HEK293 (cell line): ENCODE measurements around the gene NCOA3.

Source experiments
- ELK4 ChIP-seq: IDR thresholded peaks from 2 replicates; pipeline ENCODE4 v1.6.1; 2011; ENCODE audit warnings: mild to moderate bottlenecking, low read depth, low read length, borderline replicate concordance
- INSM2 ChIP-seq: fragments of 450-650 bp; formaldehyde crosslinking; IDR thresholded peaks from 2 replicates; pipeline ENCODE4 v1.5.1; 2016; ENCODE audit warnings: missing biosample characterization, missing genetic modification characterization
- KLF16 ChIP-seq: fragments of 450-650 bp; formaldehyde crosslinking; IDR thresholded peaks from 2 replicates; pipeline ENCODE4 v1.5.1; 2017; ENCODE audit warnings: missing biosample characterization, missing genetic modification characterization
- PRDM1 ChIP-seq: fragments of 450-650 bp; formaldehyde crosslinking; IDR thresholded peaks from 2 replicates; pipeline ENCODE4; 2016; ENCODE audit warnings: missing biosample characterization, missing genetic modification characterization
- PRDM10 ChIP-seq: fragments of 450-650 bp; formaldehyde crosslinking; IDR thresholded peaks from 2 replicates; pipeline ENCODE4 v1.5.1; 2016; ENCODE audit warnings: missing biosample characterization, missing genetic modification characterization
- SETDB1 ChIP-seq: IDR thresholded peaks from one replicate; pipeline ENCODE4 v1.6.1; 2017; ENCODE audit warnings: mild to moderate bottlenecking, low read length, moderate library complexity, mixed read lengths; ENCODE audit not compliant: insufficient read length
- ZBTB21 ChIP-seq: fragments of 450-650 bp; formaldehyde crosslinking; IDR thresholded peaks from 2 replicates; pipeline ENCODE4 v1.5.1; 2017; ENCODE audit warnings: missing biosample characterization, missing genetic modification characterization
- ZBTB44 ChIP-seq: fragments of 450-650 bp; IDR thresholded peaks from 2 replicates; pipeline ENCODE4 v1.5.1; 2018; ENCODE audit warnings: missing biosample characterization, mild to moderate bottlenecking, missing genetic modification characterization
- ZNF114 ChIP-seq: fragments of 450-650 bp; formaldehyde crosslinking; IDR thresholded peaks from 2 replicates; pipeline ENCODE4 v1.5.0; 2017; ENCODE audit warnings: missing biosample characterization, missing genetic modification characterization
- ZNF555 ChIP-seq: fragments of 450-650 bp; formaldehyde crosslinking; conservative IDR thresholded peaks from 2 replicates; pipeline ENCODE4 v1.5.1; 2017; ENCODE audit warnings: missing biosample characterization, mild to moderate bottlenecking, missing genetic modification characterization, inconsistent platforms
- ZNF623 ChIP-seq: fragments of 450-650 bp; formaldehyde crosslinking; IDR thresholded peaks from 2 replicates; pipeline ENCODE4 v1.5.1; 2016; ENCODE audit warnings: missing biosample characterization, missing genetic modification characterization
- TF ChIP-seq, protein P1 (sequence below): fragments of 450-650 bp; formaldehyde crosslinking; IDR thresholded peaks from 2 replicates; pipeline ENCODE4 v1.5.1; 2017; ENCODE audit warnings: missing biosample characterization, missing genetic modification characterization
- TF ChIP-seq, protein P2 (sequence below): fragments of 450-650 bp; formaldehyde crosslinking; IDR thresholded peaks from 2 replicates; pipeline ENCODE4 v1.5.1; 2016; ENCODE audit warnings: missing biosample characterization, missing genetic modification characterization

- TF ChIP-seq, protein P1, sequence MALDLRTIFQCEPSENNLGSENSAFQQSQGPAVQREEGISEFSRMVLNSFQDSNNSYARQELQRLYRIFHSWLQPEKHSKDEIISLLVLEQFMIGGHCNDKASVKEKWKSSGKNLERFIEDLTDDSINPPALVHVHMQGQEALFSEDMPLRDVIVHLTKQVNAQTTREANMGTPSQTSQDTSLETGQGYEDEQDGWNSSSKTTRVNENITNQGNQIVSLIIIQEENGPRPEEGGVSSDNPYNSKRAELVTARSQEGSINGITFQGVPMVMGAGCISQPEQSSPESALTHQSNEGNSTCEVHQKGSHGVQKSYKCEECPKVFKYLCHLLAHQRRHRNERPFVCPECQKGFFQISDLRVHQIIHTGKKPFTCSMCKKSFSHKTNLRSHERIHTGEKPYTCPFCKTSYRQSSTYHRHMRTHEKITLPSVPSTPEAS (tag by site-specific recombination), result no peak
- no peak for TF ChIP-seq INSM2
- no peak for TF ChIP-seq PRDM10 (tag by site-specific recombination)
- TF ChIP-seq ZNF114 (tag by site-specific recombination), result no peak
- TF ChIP-seq ZBTB21 (tag by site-specific recombination), result no peak
- TF ChIP-seq, protein P2, sequence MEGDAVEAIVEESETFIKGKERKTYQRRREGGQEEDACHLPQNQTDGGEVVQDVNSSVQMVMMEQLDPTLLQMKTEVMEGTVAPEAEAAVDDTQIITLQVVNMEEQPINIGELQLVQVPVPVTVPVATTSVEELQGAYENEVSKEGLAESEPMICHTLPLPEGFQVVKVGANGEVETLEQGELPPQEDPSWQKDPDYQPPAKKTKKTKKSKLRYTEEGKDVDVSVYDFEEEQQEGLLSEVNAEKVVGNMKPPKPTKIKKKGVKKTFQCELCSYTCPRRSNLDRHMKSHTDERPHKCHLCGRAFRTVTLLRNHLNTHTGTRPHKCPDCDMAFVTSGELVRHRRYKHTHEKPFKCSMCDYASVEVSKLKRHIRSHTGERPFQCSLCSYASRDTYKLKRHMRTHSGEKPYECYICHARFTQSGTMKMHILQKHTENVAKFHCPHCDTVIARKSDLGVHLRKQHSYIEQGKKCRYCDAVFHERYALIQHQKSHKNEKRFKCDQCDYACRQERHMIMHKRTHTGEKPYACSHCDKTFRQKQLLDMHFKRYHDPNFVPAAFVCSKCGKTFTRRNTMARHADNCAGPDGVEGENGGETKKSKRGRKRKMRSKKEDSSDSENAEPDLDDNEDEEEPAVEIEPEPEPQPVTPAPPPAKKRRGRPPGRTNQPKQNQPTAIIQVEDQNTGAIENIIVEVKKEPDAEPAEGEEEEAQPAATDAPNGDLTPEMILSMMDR (tag by site-specific recombination), result no peak
- no peak for TF ChIP-seq ELK4
- no peak for TF ChIP-seq SETDB1
- no peak for TF ChIP-seq ZBTB44 (tag by site-specific recombination)
- no peak for TF ChIP-seq ZNF555 (tag by site-specific recombination)
- TF ChIP-seq KLF16 (tag by site-specific recombination), result no peak
- no peak for TF ChIP-seq PRDM1 (tag by site-specific recombination)
- TF ChIP-seq ZNF623, result no peak
Observed at GRCh38 chr20:47648943-47649342, 147.3 kb downstream of the NCOA3 start.
